ENCODE results near the gene XKR8. TPM values are rescaled to one million over a fixed set of nuclear protein-coding genes. Genes with fewer than 3 reads are reported as not detected.

Gene XKR8
- polyA plus RNA-seq, 1 donor from 2014 or later = not detected

DNA sequence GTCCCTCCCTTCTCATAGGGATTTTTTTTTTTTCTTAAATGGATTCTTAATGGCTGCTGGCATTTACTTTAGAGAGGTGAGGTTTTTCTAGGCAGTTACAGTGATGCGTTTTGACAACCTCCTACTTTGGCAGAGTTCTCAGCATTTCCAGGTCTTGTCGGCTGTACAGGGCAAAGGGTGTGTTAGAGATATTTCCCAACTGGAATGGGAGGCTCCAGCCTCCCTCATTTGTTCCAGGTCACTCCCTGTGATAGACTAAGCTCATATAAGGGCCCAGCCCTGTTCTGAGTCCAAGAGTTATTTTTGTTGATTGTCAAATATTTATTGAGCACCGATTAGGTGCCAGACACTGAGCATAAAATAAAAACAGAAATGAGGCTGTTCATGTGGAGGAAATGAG lies 7.6 kb upstream of the XKR8 start:
- Histone ChIP-seq H3K4me2 (ENCODE audit: low read length) (no peak overlapping the region), H3K9ac (ENCODE audit: low read length) (no peak overlapping the region), H3K4me3 (ENCODE audit: low read length) (no peak overlapping the region), H4K20me1 (ENCODE audit: insufficient read depth) (no peaks in the 10 kb centered on the region), H3F3A (ENCODE audit: insufficient read depth, low read length, poor library complexity, severe bottlenecking) (no peaks in the 10 kb centered on the region), H3K27me3 (ENCODE audit: insufficient read depth, low read depth, low read length) (no peaks in the 10 kb centered on the region), H3K9me2 (ENCODE audit: insufficient read depth, low read length) (no peaks in the 10 kb centered on the region), H2AFZ (ENCODE audit: low read depth, low read length) (no peak overlapping the region), H3K36me3 (ENCODE audit: insufficient read depth, low read length) (no peaks in the 10 kb centered on the region), H3K79me2 (replicated peaks; ENCODE audit: insufficient read depth, low read length) (no peaks in the 10 kb centered on the region), H3K9me3 (ENCODE audit: low read length) (no peaks in the 10 kb centered on the region), H3K27ac (ENCODE audit: low read length) (no peak overlapping the region)
- TF ChIP-seq EZH2 (IDR thresholded peaks at IDR 0.05; ENCODE audit: borderline replicate concordance, insufficient read depth, low read length, poor library complexity, severe bottlenecking) = no peak
- no peak for TF ChIP-seq RAD21 (conservative IDR thresholded peaks at IDR 0.05)
- no peak for TF ChIP-seq TAF1 (IDR thresholded peaks at IDR 0.05; ENCODE audit: low read depth)
- no peak for TF ChIP-seq MXI1 (conservative IDR thresholded peaks at IDR 0.05; ENCODE audit: poor library complexity, severe bottlenecking)
- TF ChIP-seq, protein P1, sequence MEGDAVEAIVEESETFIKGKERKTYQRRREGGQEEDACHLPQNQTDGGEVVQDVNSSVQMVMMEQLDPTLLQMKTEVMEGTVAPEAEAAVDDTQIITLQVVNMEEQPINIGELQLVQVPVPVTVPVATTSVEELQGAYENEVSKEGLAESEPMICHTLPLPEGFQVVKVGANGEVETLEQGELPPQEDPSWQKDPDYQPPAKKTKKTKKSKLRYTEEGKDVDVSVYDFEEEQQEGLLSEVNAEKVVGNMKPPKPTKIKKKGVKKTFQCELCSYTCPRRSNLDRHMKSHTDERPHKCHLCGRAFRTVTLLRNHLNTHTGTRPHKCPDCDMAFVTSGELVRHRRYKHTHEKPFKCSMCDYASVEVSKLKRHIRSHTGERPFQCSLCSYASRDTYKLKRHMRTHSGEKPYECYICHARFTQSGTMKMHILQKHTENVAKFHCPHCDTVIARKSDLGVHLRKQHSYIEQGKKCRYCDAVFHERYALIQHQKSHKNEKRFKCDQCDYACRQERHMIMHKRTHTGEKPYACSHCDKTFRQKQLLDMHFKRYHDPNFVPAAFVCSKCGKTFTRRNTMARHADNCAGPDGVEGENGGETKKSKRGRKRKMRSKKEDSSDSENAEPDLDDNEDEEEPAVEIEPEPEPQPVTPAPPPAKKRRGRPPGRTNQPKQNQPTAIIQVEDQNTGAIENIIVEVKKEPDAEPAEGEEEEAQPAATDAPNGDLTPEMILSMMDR (IDR thresholded peaks at IDR 0.05; ENCODE audit: poor library complexity, severe bottlenecking) = no peak
- TF ChIP-seq SMC3 (conservative IDR thresholded peaks at IDR 0.05; ENCODE audit: poor library complexity) = no peak
- TF ChIP-seq, protein P2, sequence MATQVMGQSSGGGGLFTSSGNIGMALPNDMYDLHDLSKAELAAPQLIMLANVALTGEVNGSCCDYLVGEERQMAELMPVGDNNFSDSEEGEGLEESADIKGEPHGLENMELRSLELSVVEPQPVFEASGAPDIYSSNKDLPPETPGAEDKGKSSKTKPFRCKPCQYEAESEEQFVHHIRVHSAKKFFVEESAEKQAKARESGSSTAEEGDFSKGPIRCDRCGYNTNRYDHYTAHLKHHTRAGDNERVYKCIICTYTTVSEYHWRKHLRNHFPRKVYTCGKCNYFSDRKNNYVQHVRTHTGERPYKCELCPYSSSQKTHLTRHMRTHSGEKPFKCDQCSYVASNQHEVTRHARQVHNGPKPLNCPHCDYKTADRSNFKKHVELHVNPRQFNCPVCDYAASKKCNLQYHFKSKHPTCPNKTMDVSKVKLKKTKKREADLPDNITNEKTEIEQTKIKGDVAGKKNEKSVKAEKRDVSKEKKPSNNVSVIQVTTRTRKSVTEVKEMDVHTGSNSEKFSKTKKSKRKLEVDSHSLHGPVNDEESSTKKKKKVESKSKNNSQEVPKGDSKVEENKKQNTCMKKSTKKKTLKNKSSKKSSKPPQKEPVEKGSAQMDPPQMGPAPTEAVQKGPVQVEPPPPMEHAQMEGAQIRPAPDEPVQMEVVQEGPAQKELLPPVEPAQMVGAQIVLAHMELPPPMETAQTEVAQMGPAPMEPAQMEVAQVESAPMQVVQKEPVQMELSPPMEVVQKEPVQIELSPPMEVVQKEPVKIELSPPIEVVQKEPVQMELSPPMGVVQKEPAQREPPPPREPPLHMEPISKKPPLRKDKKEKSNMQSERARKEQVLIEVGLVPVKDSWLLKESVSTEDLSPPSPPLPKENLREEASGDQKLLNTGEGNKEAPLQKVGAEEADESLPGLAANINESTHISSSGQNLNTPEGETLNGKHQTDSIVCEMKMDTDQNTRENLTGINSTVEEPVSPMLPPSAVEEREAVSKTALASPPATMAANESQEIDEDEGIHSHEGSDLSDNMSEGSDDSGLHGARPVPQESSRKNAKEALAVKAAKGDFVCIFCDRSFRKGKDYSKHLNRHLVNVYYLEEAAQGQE (IDR thresholded peaks at IDR 0.05; ENCODE audit: borderline replicate concordance) = no peak
- TF ChIP-seq POLR2AphosphoS5 (IDR thresholded peaks at IDR 0.05) = no peak
- no peak for TF ChIP-seq EP300 (conservative IDR thresholded peaks at IDR 0.05; ENCODE audit: poor library complexity, severe bottlenecking)

DNA sequence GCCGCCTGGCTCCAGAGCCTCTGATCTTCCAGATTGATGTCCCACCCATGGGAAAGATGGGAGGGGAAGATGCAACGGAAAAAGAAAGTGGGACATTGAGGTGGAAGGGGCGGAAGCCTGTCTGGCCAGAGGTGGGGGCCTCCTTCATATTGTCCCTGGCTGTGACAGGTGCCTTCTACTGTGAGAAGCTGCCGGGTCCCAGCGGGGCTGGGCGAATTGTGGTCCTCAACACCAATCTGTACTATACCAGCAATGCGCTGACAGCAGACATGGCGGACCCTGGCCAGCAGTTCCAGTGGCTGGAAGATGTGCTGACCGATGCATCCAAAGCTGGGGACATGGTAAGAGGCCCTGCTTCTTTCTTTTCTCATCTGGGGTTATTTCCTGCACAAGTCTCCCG lies 5.6 kb upstream of the XKR8 start:
- no peaks in the 10 kb centered on the region for H3K36me3 ChIP-seq (ENCODE audit: insufficient read depth, low read length)

More for the DNA sequence above, 5.6 kb upstream of the XKR8 start:
- Histone ChIP-seq H3K4me3 (ENCODE audit: low read length) (no peak overlapping the region), H3K9me2 (ENCODE audit: insufficient read depth, low read length) (no peaks in the 10 kb centered on the region), H3K4me2 (ENCODE audit: low read length) (no peak overlapping the region), H4K20me1 (ENCODE audit: insufficient read depth) (no peaks in the 10 kb centered on the region), H3K9ac (ENCODE audit: low read length) (no peak overlapping the region), H3K27me3 (ENCODE audit: insufficient read depth, low read depth, low read length) (no peaks in the 10 kb centered on the region), H3K9me3 (ENCODE audit: low read length) (no peaks in the 10 kb centered on the region), H3F3A (ENCODE audit: insufficient read depth, low read length, poor library complexity, severe bottlenecking) (no peaks in the 10 kb centered on the region), H3K27ac (ENCODE audit: low read length) (no peak overlapping the region), H2AFZ (ENCODE audit: low read depth, low read length) (no peak overlapping the region), H3K79me2 (replicated peaks; ENCODE audit: insufficient read depth, low read length) (no peaks in the 10 kb centered on the region)
- TF ChIP-seq TAF1 (IDR thresholded peaks at IDR 0.05; ENCODE audit: low read depth) = no peak
- TF ChIP-seq RAD21 (conservative IDR thresholded peaks at IDR 0.05) = no peak
- no peak for TF ChIP-seq SMC3 (conservative IDR thresholded peaks at IDR 0.05; ENCODE audit: poor library complexity)
- TF ChIP-seq, protein P2 (IDR thresholded peaks at IDR 0.05; ENCODE audit: borderline replicate concordance) = no peak
- TF ChIP-seq EP300 (conservative IDR thresholded peaks at IDR 0.05; ENCODE audit: poor library complexity, severe bottlenecking) = no peak
- no peak for TF ChIP-seq EZH2 (IDR thresholded peaks at IDR 0.05; ENCODE audit: borderline replicate concordance, insufficient read depth, low read length, poor library complexity, severe bottlenecking)
- TF ChIP-seq MXI1 (conservative IDR thresholded peaks at IDR 0.05; ENCODE audit: poor library complexity, severe bottlenecking) = no peak
- TF ChIP-seq, protein P1 (IDR thresholded peaks at IDR 0.05; ENCODE audit: poor library complexity, severe bottlenecking) = no peak
- no peak for TF ChIP-seq POLR2AphosphoS5 (IDR thresholded peaks at IDR 0.05)
